ENCODE results near the gene KRT6C.

KRT6C gene

DNA sequence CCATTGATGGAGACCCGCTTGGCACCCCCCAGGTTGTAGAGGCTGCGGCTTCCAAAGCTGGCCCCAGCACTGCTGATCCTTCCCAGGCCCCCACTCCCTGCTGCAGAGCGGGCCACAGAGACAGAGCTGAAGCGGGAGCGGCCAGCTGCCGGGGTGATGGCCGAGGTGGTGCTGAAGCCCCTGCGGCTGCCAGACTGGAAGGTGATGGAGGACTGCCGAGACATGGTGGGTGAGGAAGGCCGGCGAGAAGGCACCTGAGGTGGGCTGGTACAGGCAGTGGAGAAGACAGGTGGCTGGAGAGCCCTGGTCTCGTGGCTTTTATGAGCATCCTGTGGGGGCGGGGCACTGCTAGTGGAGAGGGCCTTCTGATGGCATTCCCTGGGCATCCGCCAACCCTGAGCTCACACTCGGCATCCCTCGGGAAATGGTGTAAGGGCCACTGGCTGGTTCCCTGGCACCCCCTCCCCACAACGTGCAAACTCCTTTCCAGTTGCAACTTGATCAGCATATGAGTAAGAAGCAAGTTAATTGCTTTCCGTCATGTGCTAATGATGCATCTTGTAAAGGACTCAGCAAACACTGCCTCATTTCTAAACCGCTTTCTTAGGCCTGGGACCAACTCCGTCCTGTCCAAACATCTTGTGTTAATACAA, 39.4 kb downstream of the KRT6C start, which contains the start of gene KRT75:
Gene KRT75 (minus strand): TSS at position 291 of the 653 bp plus-strand sequence. CDS start 67 bp downstream, at position 224.
- no peak for DNase-seq

- DNase-seq, result no peak
These were observed 40.0 kb downstream of the KRT6C start for GRCh38 chr12:52433501-52434080.

DNA sequence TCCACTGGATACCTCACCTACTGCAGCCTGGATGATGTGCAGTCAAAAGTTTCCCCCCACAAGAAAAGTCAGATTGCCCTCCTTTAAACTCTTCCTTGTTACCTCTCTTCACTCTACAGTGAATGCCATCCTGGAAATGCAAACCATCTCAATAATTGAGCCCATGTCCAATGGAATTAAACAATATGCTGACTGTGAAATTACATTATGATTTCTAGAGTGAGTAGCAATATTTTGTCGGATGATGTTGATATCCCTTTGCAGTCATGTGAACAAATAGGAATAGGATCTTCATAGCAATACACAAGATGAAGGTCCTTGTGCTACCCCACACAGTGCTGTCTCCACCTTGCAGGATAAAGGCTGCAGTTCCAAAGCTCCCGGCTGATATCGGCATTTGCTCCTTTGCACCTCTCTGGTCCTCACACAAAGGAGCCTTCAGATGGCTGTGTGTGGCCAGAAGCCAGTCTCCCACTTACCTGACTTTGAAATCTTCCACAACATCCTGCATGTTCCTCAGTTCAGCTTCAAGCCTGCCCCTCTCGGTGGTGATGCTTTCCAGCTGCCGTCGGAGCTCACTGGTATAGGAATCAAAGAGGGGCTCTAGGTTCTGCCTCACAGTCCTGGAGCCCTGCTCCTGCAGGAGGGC, 40.9 kb downstream of the KRT6C start:
- DNase-seq, result no peak

GRCh38 chr12:52428121-52428520, 45.5 kb downstream of the KRT6C start:
- DNase-seq, result no peak

GRCh38 chr12:52427083-52427482, 46.5 kb downstream of the KRT6C start:
- no peak for DNase-seq

- DNase-seq, result no peak
These were observed 47.6 kb downstream of the KRT6C start for GRCh38 chr12:52426034-52426433.

GRCh38 chr12:52425466-52425865, 48.1 kb downstream of the KRT6C start:
- no peak for DNase-seq

GRCh38 chr12:52423661-52424500, 49.7 kb downstream of the KRT6C start:
- DNase-seq, result no peak

GRCh38 chr12:52423035-52423434, 50.6 kb downstream of the KRT6C start:
- DNase-seq, result no peak

- DNase-seq, result no peak
These were observed 53.9 kb downstream of the KRT6C start for GRCh38 chr12:52419656-52420055.

- DNase-seq, result no peak
These were observed 55.0 kb downstream of the KRT6C start for GRCh38 chr12:52418576-52419110.

All from NCI-H524 treated with DMSO at 0.1 percent for 48 hours (cell line).